GM20431 (cell line): ENCODE results near the gene LRRC38.

Source experiments
- in situ Hi-C: fragments of 300-500 bp; cut with MseI, MboI; formaldehyde crosslinking; loops from one replicate; pipeline ENCODE4 v1.15.0; 2020; ENCODE audit warnings: low sequenced_read_pairs; ENCODE audit not compliant: unreplicated experiment

LRRC38 gene

GRCh38 chr1:13520985-13521384 lies 7.2 kb upstream of the LRRC38 start:
- in situ Hi-C loops: no loop called here

GRCh38 chr1:13517193-13517812 lies 3.5 kb upstream of the LRRC38 start:
- in situ Hi-C loops: no loop called here

- in situ Hi-C loops: no loop called here
Measured at GRCh38 chr1:13516606-13517005, 2.8 kb upstream of the LRRC38 start.

- in situ Hi-C loops: no loop called here
Measured at GRCh38 chr1:13514821-13515220, 1.0 kb upstream of the LRRC38 start.

GRCh38 chr1:13513063-13513894 lies 524 bp downstream of the LRRC38 start:
- in situ Hi-C loops: no loop called here

GRCh38 chr1:13512472-13512871 lies 1.3 kb downstream of the LRRC38 start:
- in situ Hi-C loops: no loop called here

- in situ Hi-C loops: no loop called here
Measured at GRCh38 chr1:13510499-13510898, 3.3 kb downstream of the LRRC38 start.

- in situ Hi-C loops: no loop called here
Measured at GRCh38 chr1:13507075-13507474, 6.7 kb downstream of the LRRC38 start.

- in situ Hi-C loops: no loop called here
Measured at GRCh38 chr1:13505020-13505419, 8.8 kb downstream of the LRRC38 start.

GRCh38 chr1:13500806-13501205 lies 13.0 kb downstream of the LRRC38 start:
- in situ Hi-C loops: no loop called here

- in situ Hi-C loops: no loop called here
Measured at GRCh38 chr1:13499422-13499821, 14.4 kb downstream of the LRRC38 start.

GRCh38 chr1:13498553-13498952 lies 15.2 kb downstream of the LRRC38 start:
- in situ Hi-C loops: no loop called here

- in situ Hi-C loops: no loop called here
Measured at GRCh38 chr1:13495186-13495585, 18.6 kb downstream of the LRRC38 start.

GRCh38 chr1:13494712-13495111 lies 19.1 kb downstream of the LRRC38 start:
- in situ Hi-C loops: no loop called here

GRCh38 chr1:13494025-13494424 lies 19.8 kb downstream of the LRRC38 start:
- in situ Hi-C loops: no loop called here

GRCh38 chr1:13492711-13493110 lies 21.1 kb downstream of the LRRC38 start:
- in situ Hi-C loops: no loop called here

- in situ Hi-C loops: no loop called here
Measured at GRCh38 chr1:13487957-13488356, 25.8 kb downstream of the LRRC38 start.

- in situ Hi-C loops: no loop called here
Measured at GRCh38 chr1:13487143-13487868, 26.5 kb downstream of the LRRC38 start.

GRCh38 chr1:13483946-13484345 lies 29.9 kb downstream of the LRRC38 start:
- in situ Hi-C loops: no loop called here

- in situ Hi-C loops: no loop called here
Measured at GRCh38 chr1:13482600-13482999, 31.2 kb downstream of the LRRC38 start.
